ENCODE measurements around the gene TPM1. TPM values are rescaled to one million over a fixed set of nuclear protein-coding genes. Genes with fewer than 3 reads are reported as not detected.
"Not testable (repeated sequence)": the region's sequence is repeated elsewhere in the genome, so short reads cannot be mapped to it uniquely, and the experiment has no call there.

TPM1 gene
- 28.3 TPM for total RNA-seq

DNA sequence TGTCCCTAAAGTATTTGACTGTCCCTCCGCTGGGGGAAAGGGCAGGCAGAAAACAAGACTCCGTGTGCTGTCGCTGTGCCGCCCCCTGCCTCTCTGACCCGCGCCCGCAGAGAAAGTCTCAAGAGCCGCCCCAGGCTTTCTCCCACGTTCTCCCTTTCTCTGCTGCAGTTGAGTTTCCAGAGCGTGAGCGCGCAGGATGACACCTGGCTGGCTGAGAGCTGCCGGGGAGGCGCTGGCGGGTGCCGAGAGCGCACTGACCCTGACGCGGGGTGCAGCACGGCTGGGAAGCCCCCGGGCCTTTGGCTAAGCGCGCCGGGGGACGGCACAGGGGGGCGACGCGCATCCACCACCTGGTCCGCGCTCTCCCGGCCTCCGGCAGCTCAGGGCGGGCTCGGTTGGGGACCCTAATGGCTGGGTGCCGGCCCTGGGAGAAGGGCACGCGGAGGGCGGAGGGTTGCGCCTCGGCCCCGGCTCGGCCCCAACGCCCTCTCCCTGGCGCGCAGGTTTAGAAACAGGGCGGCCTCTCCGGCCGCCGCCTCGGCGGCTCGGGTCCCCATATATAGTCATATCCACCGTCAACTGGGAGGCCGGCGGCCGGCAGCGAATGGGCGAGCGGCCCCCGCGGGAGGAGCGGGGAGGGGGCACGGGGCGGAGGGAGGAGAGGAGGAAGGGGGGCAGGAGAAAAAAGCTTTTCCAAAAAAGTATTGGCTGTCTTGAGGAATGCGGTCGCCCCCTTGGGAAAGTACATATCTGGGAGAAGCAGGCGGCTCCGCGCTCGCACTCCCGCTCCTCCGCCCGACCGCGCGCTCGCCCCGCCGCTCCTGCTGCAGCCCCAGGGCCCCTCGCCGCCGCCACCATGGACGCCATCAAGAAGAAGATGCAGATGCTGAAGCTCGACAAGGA, at the start of gene TPM1:
Gene TPM1, plus strand, starts transcription at position 774 of the 903 bp plus-strand sequence. Its CDS starts 83 bp downstream, at position 857.
- peak; percentile 50 for ATAC-seq

DNA sequence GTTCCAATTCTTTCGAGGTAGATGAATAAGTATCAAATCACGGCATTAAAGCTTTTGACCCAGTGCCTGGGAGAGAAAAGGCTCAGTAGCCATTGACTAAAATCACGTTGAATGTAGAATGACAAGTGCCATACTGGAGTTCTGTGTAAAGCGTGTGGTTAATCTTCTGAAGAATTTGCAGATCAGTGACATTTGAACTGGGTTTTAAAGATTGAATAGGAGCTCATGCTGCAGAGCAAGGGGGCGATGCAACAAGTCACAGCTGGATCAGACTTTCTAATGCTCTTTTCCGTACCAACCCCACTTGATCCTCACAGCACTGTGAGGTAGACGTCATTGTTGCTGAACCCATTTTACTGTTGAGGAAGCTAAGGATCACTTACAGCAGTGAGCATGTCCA, 49.5 kb upstream of the TPM1 start:
- ATAC-seq: no peak

DNA sequence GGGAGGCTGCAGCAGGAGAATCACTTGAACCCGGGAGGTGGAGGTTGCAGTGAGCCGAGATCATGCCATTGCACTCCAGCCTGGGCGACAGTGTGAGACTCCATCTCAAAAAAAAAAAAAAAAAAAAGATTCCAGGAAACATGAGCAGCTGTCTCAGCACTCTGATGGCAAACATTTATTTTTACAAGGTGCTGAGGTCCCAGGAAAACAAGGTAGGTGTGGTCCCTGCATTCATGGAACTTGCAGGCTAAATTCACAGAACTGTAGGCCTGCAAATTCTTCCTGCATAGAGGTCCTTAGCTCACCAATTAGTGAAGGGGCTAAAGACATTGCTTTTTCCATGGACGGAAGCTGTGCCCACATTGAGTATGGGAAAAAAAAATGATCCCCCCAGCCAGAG, 48.9 kb upstream of the TPM1 start:
- not testable (repeated sequence) for ATAC-seq

DNA sequence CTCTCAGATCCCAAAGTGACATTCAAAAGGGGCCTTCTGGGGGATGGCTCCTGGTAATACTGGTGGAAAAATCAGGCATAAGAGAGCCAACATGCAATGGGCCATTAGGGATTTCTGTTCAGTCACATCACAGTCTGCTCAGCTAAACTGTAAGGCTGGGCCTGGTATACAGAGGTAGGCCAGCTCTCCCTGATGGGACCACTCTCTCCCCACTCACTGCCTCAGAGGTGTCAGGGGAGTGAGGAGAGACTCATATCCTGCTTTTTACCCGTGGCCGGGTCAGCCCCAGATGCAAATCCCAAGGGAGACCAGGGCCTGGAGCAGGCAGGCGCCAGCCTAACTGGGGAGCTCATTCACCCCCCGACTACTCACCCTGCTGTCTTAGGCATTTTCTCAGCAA, 48.1 kb upstream of the TPM1 start:
- no peak for ATAC-seq

DNA sequence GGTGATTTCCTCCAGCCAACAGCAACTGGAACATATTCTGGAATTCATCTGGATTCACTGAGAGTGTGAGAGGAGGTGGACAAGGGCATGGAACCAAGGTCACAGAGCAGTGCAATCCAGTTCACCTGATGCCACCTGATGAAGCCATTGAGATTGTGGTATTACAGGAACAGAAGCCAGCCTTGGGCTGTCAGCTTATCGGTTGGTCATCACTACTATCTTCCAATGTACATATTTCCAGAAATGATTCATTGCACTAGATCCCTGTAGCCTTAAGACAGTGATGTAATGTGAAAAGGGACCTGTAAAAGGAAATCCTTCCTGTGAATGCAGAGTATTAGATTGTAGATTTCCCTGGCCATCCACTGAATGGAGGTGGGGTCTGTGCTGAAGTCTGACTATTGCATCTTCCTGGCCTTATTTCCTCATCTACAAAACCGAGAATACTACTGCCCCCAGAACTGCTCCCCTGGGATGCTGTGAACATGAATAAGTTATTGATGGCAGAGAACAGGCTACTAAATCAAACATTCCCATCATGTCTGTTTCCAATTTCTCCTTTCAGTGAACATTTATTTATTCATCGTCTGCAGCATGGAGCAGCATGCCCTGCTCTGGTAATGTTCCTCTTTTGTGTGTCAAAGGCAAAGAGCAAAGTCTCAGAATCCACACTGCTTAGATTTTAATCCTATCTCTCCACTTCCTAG, 47.4 kb upstream of the TPM1 start:
- ATAC-seq: no peak

DNA sequence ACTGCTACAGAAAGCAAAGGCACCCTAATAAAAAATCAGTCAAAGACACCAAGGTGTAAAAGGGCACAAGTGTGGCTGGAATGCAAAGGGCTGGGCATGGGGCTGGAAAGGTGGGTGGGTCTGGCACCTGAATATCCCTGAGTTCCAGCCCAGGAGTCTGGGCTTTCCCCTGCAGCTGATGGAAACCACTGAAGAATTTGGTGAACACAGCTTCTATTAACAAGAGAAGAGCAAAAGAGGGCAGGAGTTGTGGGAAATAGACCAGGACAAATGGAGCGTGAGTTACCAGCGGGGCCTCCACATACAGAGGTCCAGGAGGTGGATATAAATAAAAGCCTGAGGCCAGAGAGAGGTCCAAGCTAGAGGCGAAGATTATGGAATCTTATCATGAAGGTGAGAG, 45.1 kb upstream of the TPM1 start:
- no peak for ATAC-seq

DNA sequence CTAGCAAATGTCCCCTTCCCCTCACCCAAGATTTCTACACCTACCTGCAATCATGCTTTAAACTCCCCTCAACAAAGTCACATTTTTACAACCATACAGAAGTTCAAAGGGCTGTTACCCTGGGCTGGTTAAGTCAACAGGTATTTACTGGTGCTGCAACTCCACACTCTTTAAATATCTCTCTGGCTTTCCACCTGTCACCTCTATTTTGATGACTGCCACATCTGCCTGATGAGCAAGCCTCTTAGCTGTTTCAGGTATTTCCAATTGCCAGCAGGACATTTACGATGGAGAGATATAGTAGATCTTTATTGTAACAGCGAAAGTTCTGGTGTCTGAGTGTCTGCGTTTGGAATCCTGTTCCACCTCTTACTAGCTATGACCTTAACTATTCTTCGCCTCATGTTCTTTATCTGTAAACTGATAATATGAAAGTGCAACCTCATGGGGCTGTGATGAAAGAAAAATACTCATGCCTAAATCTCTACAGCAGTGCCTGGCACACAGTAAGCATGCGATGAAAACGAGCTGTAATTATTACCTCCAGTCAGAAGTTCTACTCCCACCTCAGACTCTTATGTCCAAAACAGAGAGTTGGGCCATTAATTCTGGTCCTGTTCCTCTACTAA, 44.2 kb upstream of the TPM1 start:
- ATAC-seq: no peak

DNA sequence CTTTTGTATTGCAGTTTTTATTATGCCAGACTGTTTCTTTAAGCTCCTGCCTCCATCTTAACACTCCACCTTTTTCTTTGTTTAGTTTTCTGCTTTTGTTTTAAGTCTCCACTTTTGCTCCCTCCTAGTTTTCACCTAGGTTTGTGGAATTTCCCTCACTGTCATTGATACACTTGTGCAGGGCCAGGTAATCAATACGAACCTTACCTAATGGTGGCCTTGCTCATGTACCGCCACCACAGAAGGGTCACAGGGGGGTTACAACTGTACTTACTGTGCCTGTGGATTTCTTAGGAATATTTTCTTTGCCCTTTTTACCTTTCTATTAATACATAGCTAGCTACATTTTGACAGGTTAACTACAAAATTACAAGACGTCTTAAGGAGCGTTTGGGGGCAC, 43.4 kb upstream of the TPM1 start:
- no peak for ATAC-seq

DNA sequence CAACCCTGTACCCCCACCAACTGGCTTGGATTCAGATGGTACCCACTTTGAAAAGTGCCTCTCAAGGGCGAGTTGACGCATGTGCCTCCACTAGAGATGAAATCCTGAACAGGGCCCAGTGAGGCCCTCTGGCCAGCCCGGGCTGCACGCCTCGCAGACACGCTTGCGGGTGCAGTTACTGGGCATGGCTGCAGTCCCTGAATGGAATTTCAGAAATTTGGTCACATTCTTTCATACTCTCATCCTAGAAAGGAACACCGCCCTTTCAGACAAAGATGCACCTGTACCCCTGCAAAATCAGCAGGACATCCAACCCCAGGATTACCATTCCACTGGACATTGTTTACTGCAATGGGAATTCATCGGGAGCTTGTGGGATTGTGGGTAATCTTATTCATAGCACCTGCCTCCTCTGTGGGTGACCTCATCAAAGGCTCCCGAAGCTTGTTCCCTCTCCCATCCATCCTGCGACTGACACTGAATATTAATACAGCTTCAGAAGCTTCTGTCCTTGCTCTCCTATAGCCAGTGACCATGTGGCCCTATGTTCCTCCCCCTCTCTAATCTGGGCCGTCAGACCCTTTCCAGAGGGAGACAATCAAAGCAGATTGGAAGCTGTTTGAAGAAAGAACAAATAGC, 42.5 kb upstream of the TPM1 start:
- no peak for ATAC-seq

DNA sequence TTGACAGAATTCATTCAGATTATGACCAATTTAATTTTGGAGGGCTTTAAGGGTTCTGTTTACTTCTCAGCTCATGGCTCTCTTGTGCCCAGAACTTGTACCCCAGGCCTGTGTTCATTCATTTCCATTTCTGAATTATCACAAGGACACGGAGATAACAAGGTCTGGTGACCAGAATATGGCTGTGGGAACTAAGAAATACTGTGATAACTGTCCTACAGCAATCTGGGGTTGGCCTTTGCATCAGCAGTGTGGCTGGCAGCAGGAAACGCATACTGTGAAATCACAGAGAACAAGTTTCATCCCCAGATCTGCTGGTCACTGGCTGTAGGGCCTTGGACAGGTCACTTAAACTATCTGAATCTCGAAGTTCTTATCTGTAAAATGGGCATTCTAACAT, 41.8 kb upstream of the TPM1 start:
- no peak for ATAC-seq

DNA sequence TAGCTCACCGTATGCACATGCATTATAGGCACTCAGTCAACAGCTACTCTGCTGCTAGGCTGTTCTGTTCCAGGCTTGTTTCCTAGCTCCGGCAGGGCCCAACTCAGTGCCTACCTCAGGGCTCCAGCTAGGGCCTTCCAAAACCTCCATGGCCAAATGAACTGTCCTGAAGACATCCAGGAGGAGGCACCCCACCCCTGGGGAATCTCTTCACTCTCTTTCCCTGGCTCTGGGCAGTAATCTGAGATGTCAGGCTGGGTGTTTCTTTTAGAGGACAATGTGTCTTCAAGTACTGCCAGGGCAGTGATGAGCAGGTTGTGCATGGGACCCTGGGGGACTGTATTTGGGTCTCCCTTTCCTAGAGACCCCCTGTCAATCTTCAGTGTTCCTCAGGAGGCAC, 38.3 kb upstream of the TPM1 start:
- ATAC-seq: no peak

DNA sequence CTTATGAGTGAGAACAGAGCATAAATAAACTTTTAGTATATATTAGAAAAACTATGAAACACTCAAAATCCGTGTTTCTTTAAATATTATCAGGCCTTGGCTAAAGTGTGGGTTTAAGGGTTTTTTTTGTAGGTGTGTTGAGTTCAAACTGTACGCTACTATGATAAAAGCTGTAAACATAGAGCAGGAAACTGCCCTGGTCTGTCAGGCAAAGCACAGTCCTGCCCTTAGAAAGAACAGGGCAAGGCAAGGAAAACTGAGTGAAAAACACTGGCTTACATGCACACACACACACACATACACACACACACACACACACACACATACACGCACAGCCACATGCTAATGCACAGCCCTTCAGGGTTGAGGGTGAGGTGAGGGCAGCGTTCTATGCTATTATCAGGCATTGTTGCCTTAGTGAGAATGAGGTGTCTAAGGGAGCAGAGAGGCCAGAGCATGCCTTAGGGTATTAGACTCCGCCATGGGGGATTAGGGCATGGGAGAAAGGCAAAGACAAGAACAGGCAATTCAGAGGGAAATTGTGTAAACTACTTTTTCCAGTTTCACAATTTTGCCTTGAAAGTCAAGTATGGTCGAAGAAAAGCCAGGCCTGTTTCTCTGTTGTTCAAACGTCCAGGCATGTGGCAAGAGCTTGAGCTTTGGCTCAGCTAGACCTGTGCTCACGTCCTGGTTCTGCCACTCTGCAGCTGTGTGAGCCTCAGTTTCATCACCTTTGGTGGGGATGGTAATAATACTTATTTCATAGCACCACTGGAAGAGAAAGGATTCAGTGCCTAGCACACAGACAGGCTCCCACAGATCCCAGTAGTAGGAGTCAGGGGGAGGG, 36.3 kb upstream of the TPM1 start:
- ATAC-seq: peak; percentile 90

DNA sequence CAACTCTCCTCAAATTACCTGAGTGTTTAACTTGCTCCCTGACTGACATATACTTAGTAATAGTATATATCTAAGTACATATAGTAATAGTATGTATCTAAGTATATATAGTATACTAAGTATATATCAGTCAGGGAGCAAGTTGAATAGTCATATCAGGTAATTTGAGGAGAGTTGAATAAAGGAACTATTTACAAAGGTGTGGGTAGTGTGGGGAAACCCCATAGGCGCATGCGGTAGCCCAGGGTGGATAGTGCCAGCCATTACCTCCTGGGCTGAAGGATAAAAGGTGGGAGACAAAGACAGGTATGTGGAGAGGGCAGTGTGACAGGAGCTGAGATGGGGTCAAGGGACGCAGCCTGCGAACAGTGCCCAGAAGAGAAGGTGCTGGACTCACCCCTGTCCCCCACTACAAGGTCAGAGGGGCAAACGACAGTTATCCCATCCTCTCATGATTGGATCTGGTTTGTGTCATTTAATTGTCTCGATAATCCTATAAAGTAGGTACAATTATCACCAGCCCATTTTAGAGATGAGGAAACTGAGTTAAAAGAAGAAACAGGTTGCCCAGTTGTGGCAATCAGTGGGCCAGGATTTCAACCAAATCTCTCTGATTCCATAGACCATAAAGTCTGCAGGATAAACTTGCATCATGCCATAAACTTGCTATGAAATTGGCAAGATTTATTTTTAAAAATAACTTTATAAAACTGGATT, 34.1 kb upstream of the TPM1 start:
- no peak for ATAC-seq

DNA sequence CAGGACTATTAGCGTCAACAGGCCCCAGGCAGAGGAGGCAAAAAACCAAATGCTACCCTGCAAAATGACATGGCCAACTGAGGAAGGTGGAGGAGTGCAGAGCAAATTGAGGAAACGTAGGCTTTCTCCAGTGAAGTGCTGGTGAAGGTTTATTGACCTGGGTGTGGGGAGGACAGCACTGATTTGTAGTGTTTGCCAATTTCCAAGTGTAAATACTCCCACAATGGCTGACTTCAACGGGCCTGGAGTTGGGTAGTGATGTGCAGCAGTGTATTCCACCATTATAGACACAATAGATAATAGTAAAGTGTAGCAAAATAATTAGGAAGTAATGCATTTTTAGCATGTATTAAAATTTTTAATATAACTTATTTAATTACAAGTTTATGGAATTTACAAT, 32.2 kb upstream of the TPM1 start:
- ATAC-seq: no peak

DNA sequence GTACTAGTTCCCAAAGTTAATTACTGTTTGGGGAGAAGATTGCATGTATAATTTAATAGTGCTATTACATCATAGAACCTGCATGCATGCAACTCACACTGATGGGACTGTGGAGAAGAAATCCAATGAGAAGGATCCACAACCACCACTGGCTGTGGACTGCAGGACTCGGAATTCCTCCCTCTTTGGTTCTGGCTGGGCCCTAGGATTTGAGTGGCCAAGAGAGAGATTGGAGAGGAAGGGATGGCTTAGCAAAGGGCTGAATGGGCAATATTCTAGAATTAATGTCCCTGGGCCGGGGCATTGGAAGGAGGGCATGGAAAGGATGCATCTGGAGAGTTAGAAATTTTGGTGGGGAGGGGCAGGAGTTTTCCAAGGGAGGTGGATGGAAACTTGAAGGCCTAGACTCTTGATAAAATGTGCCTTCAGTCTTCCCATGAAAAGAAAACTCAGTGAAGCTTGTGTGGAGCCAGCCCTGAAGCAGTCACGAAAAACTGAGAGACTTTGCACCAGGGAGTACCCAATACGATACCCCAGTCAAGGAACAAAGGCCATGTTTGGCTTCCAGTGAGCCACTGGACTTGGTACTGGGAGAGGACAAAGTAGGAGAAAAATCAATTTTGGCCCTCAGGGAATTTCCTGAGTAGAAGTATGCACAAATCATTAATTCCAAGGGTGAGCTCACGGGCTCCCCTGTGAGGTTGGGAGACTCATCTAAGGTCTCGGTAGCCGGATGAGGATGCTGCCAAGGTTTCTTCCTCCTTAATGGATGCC, 31.4 kb upstream of the TPM1 start:
- no peak for ATAC-seq

DNA sequence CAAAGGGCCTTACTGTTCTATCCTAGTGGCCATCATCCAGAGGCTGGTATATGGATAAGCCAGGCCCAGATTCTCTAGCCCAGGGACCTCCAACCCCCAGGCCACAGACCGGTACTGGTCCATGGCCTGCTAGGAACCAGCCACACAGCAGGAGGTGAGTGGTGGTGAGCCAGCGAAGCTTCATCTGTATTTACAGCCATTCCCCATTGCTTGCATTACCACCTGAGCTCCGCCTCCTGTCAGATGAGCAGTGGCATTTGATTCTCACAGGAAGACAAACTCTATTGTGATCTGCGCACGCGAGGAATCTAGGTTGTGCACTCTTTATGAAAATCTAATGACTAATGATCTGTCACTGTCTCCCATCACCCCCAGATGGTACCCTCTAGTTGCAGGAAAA, 30.1 kb upstream of the TPM1 start:
- ATAC-seq: no peak

DNA sequence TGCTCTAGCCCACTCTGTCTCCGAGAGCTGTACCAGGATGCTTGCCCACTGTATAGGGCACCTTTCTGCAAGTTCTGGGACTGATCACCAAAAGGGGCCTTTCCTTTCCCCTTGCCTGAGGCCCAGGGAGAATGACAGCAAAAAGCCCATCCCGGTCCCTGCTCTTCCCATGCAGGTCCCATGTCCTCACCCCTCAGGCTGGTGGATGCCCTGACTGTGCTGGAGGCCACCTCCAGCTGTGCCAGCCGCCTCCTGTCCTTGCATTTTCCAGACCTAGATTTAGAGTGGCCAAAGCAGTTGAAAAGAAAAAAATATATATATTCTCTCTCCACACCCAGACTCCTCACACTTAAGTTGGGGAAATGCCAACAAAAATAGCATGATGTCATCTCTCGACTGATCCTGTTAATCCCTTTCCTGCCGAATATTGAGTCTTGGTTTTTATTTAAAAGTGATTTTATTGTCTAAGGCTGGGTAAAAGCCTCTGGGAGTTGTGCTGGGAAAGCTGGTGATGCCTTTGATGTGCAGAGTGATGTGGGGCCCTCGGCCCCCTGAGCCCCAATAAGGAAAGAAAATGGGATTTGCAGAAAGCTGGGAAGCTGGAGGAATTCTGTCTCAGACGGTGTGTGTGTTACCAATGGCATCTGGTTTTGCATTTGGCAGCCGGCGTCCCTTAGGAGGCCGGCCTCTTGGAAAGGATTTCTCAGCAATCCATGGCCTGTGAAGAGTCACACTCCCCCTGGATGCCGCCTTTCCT, 29.3 kb upstream of the TPM1 start:
- ATAC-seq: peak; percentile 44

DNA sequence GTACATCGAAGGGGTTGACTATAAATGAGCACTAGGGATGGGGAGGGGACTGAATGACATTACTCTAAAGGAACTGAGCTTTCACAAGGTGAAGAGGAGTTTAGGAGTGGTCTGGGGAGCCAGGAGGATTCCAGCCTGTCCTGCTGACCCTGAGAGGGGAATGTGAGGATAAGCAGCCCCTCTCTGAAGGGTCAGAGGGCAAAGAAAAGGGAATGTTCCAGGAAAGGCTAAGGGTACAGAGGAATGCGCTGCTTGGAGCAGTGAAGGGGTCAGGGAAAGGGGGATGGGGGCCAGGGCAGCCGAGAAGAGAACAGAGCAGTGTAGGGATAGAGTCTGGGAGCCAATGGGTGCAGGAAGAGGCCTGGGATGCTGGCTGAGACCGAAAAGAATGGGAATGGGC, 28.0 kb upstream of the TPM1 start:
- ATAC-seq: no peak

DNA sequence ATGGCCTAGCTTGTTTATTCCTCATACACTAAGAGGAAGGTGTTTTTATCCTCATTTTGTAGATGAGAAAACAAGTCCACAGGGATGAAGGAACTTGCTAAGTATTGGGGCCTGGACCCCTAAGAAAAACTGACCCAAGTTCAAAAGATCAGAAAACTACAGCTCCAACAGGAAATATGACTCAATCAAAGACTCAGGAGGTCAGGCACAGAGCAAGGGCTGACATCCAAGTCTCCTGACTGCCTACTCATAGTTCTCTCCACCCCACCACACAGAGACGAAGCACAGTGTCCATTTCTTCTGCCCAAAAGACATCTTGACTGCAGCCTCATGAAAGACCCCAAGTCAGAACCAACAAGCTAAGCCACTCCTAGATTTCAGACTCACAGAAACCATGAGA, 26.9 kb upstream of the TPM1 start:
- peak; percentile 60 for ATAC-seq

DNA sequence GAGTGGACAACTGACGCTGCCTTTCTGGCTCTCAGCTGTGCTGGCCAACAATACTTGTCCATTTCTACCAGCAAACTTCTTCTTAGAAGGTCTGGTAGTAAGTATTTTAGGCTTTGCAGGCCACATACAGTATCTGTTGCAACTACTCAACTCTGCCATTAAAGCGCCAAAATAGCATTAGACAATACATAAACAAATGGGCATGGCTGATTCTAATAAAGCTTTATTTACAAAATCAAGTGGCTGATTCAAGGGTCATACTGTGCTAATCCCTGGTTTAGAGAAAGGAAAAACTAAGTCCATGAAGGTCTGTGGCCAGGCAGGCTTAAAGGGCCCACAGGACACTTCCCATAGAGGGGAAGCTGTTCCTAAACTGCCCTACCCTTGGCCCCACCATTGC, 26.3 kb upstream of the TPM1 start:
- no peak for ATAC-seq
